ENCODE results near the gene CXADR.
A peak's percentile ranks its signal among the peaks of the same experiment; 100 is the strongest.

Gene CXADR

GRCh38 chr21:17512253-17513213 lies at the start of gene CXADR:
Gene CXADR (plus strand): TSS chr21:17513043. CDS start chr21:17513130, 87 bp downstream.
- Histone ChIP-seq H3K79me2 (ENCODE audit: control insufficient read depth, low read length) (no peaks in the 10 kb centered on the region), H3K4me2 (ENCODE audit: low read length) (peak within 1 kb of the TSS; percentile 76), H3K9me3 (ENCODE audit: control insufficient read depth, insufficient read depth, low read length) (no peaks in the 10 kb centered on the region), H3K9me2 (replicated peaks; ENCODE audit: control insufficient read depth, low read length) (no peaks in the 10 kb centered on the region), H3K4me3 (ENCODE audit: low read length) (peak within 1 kb of the TSS; percentile 73), H3K27me3 (ENCODE audit: control insufficient read depth, low read length) (peaks cover 16% of the 10 kb centered on the region), H3K4me1 (ENCODE audit: control insufficient read depth, low read length) (peaks cover 9% of the 10 kb centered on the region), H3K27ac (ENCODE audit: low read depth, low read length) (no peak within 1 kb of the TSS), H4K20me1 (ENCODE audit: control insufficient read depth, insufficient read depth, low read depth, low read length) (no peaks in the 10 kb centered on the region), H3K36me3 (ENCODE audit: control insufficient read depth, low read length) (no peaks in the 10 kb centered on the region), H3F3A (ENCODE audit: control insufficient read depth, insufficient read depth) (no peaks in the 10 kb centered on the region)
- TF ChIP-seq EZH2phosphoT487 (IDR thresholded peaks at IDR 0.05; ENCODE audit: borderline replicate concordance, low read length) (no peak), CTCF (IDR thresholded peaks at IDR 0.05; ENCODE audit: low read depth, low read length, poor library complexity, severe bottlenecking) (peak; percentile 51)

- Histone ChIP-seq H3K4me2 (ENCODE audit: low read length) (no peak overlapping the region), H3K4me1 (ENCODE audit: control insufficient read depth, low read length) (no peaks in the 10 kb centered on the region), H3K9me2 (replicated peaks; ENCODE audit: control insufficient read depth, low read length) (no peaks in the 10 kb centered on the region), H3K27ac (ENCODE audit: low read depth, low read length) (no peak overlapping the region), H3K4me3 (ENCODE audit: low read length) (no peak overlapping the region), H3K79me2 (ENCODE audit: control insufficient read depth, low read length) (no peaks in the 10 kb centered on the region), H4K20me1 (ENCODE audit: control insufficient read depth, insufficient read depth, low read depth, low read length) (no peaks in the 10 kb centered on the region), H3F3A (ENCODE audit: control insufficient read depth, insufficient read depth) (no peaks in the 10 kb centered on the region), H3K9me3 (ENCODE audit: control insufficient read depth, insufficient read depth, low read length) (no peaks in the 10 kb centered on the region), H3K27me3 (ENCODE audit: control insufficient read depth, low read length) (no peaks in the 10 kb centered on the region), H3K36me3 (ENCODE audit: control insufficient read depth, low read length) (no peaks in the 10 kb centered on the region)
- TF ChIP-seq EZH2phosphoT487 (IDR thresholded peaks at IDR 0.05; ENCODE audit: borderline replicate concordance, low read length) (no peak), CTCF (IDR thresholded peaks at IDR 0.05; ENCODE audit: low read depth, low read length, poor library complexity, severe bottlenecking) (no peak)
Measured at GRCh38 chr21:17466166-17466565, 46.7 kb upstream of the CXADR start.

- Histone ChIP-seq H3K4me1 (ENCODE audit: control insufficient read depth, low read length) (no peaks in the 10 kb centered on the region), H3K36me3 (ENCODE audit: control insufficient read depth, low read length) (no peaks in the 10 kb centered on the region), H3K4me2 (ENCODE audit: low read length) (no peak overlapping the region), H3K4me3 (ENCODE audit: low read length) (no peak overlapping the region), H3F3A (ENCODE audit: control insufficient read depth, insufficient read depth) (no peaks in the 10 kb centered on the region), H3K27me3 (ENCODE audit: control insufficient read depth, low read length) (no peaks in the 10 kb centered on the region), H3K27ac (ENCODE audit: low read depth, low read length) (no peak overlapping the region), H3K9me2 (replicated peaks; ENCODE audit: control insufficient read depth, low read length) (no peaks in the 10 kb centered on the region), H3K9me3 (ENCODE audit: control insufficient read depth, insufficient read depth, low read length) (no peaks in the 10 kb centered on the region), H3K79me2 (ENCODE audit: control insufficient read depth, low read length) (no peaks in the 10 kb centered on the region), H4K20me1 (ENCODE audit: control insufficient read depth, insufficient read depth, low read depth, low read length) (no peaks in the 10 kb centered on the region)
- TF ChIP-seq CTCF (IDR thresholded peaks at IDR 0.05; ENCODE audit: low read depth, low read length, poor library complexity, severe bottlenecking) (no peak), EZH2phosphoT487 (IDR thresholded peaks at IDR 0.05; ENCODE audit: borderline replicate concordance, low read length) (no peak)
Measured at GRCh38 chr21:17467392-17467791, 45.5 kb upstream of the CXADR start.

Measured in DOHH2 (cell line).